ENCODE data around the gene SPATA13. TPM values are rescaled to one million over a fixed set of nuclear protein-coding genes. Genes with fewer than 3 reads are reported as not detected.

Gene SPATA13
- total RNA-seq, 1 donor from 2014 or later = 20.1 TPM

DNA sequence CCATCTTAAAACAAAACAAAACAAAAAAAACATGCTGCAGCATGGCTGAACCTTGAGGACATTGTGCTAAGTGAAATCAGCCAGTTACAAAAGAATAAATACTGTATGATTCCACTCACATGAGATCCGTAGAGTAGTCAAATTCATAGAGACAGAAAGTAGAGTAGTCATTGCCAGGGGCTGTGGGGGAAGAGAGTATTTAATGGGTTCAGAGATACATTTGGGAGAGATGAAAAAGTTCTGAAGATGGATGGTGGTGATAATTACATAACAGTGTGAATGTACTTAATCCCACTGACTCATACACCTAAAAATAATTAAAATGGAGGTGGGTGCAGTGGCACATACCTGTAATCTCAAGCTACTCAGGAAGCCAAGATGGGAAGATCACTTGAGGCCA lies 76.8 kb downstream of the SPATA13 start:
- Histone ChIP-seq H3K4me3 (no peak overlapping the region), H3K27me3 (no peaks in the 10 kb centered on the region), H3K36me3 (no peaks in the 10 kb centered on the region), H3K9me3 (no peaks in the 10 kb centered on the region), H3K4me1 (peaks cover 4% of the 10 kb centered on the region), H3K27ac (no peak overlapping the region)
- intact Hi-C loops (cut with DNase I) = no loop called here
- TF ChIP-seq, protein P1, sequence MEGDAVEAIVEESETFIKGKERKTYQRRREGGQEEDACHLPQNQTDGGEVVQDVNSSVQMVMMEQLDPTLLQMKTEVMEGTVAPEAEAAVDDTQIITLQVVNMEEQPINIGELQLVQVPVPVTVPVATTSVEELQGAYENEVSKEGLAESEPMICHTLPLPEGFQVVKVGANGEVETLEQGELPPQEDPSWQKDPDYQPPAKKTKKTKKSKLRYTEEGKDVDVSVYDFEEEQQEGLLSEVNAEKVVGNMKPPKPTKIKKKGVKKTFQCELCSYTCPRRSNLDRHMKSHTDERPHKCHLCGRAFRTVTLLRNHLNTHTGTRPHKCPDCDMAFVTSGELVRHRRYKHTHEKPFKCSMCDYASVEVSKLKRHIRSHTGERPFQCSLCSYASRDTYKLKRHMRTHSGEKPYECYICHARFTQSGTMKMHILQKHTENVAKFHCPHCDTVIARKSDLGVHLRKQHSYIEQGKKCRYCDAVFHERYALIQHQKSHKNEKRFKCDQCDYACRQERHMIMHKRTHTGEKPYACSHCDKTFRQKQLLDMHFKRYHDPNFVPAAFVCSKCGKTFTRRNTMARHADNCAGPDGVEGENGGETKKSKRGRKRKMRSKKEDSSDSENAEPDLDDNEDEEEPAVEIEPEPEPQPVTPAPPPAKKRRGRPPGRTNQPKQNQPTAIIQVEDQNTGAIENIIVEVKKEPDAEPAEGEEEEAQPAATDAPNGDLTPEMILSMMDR (IDR thresholded peaks at IDR 0.05) = no peak
- no peak for TF ChIP-seq POLR2A (IDR thresholded peaks at IDR 0.05)
- no peak for TF ChIP-seq POLR2AphosphoS5 (IDR thresholded peaks at IDR 0.05; ENCODE audit: insufficient read depth in 1 of 2, low read depth in 1 of 2)
- DNase-seq (ENCODE audit: extremely low spot score in 2 of 2) = peak in 1 of 2 donors; percentile 2

DNA sequence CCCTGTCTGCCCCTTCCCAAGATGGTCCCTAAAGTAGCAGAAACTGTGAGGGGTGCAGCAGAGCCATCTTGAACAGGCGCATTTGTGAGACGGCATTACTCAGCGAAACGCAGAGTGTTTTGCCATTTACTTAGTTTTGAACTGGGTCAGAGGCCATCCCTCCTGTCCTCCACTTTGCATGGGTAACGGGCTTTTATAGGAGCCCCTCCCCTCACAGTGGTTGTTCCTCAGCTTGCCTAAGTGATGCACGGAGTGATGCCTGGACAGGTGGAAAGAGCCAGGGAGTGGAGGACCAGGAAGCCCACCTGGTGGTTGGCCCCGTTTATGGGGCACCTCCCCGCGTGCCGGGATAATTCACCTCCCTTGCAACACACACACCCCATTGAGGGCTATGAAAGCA lies 80.8 kb downstream of the SPATA13 start:
- no peaks in the 10 kb centered on the region for H3K36me3 ChIP-seq
- no peaks in the 10 kb centered on the region for H3K4me1 ChIP-seq
- no peak for TF ChIP-seq POLR2AphosphoS5 (IDR thresholded peaks at IDR 0.05; ENCODE audit: insufficient read depth in 1 of 2, low read depth in 1 of 2)
- TF ChIP-seq, protein P1 (IDR thresholded peaks at IDR 0.05) = no peak
- TF ChIP-seq POLR2A (IDR thresholded peaks at IDR 0.05) = no peak
- DNase-seq (ENCODE audit: extremely low spot score in 2 of 2) = no peak
- H3K4me3 ChIP-seq = no peak overlapping the region
- intact Hi-C loops (cut with DNase I) = no loop called here
- no peak overlapping the region for H3K27ac ChIP-seq
- H3K9me3 ChIP-seq = no peaks in the 10 kb centered on the region
- no peaks in the 10 kb centered on the region for H3K27me3 ChIP-seq

DNA sequence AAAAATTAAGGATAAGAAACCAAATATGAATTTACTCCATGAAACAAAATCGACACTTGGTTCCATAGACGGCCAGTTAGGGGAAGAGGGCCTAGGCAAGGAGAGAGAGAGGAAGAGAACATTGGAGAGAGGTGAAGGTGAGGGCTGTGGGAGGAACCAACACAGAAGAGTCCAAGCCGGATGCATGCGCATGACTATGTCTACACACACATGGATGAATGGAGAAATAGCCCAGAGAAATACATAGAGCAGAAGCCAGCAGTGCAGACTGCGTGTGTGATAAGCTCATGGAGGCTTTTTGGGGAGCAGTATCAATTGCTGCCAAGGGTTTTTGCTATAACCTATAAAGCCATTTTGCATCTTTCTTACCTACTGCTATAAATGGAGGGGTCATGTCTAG lies 81.6 kb downstream of the SPATA13 start:
- TF ChIP-seq POLR2A (IDR thresholded peaks at IDR 0.05) (no peak), POLR2AphosphoS5 (IDR thresholded peaks at IDR 0.05; ENCODE audit: insufficient read depth in 1 of 2, low read depth in 1 of 2) (no peak)
- TF ChIP-seq, protein P1 (IDR thresholded peaks at IDR 0.05) = no peak
- Histone ChIP-seq H3K27me3 (no peaks in the 10 kb centered on the region), H3K4me3 (no peak overlapping the region), H3K36me3 (no peaks in the 10 kb centered on the region), H3K27ac (no peak overlapping the region), H3K4me1 (no peaks in the 10 kb centered on the region), H3K9me3 (no peaks in the 10 kb centered on the region)
- intact Hi-C loops (cut with DNase I) = no loop called here
- DNase-seq (ENCODE audit: extremely low spot score in 2 of 2) = no peak

DNA sequence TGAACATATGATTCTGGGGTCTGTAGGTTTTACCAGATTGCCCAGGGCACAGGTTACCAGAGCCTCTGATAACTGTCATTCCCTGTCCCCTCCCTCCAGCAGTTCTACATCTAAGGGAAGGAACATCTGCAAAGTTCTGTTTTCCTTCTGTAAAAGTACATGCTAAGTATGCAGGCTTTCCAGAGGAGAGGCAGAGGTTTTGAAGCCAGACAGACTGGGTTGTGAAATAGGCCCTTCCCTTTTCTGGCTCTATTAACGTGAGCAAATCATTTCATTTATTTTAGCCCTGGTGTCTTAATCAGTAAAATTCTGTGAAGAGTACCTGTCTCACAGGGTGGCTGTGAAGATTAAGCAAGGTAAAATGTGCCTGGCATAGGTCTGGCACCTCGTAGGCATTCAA lies 82.8 kb downstream of the SPATA13 start:
- TF ChIP-seq POLR2A (IDR thresholded peaks at IDR 0.05) (no peak), POLR2AphosphoS5 (IDR thresholded peaks at IDR 0.05; ENCODE audit: insufficient read depth in 1 of 2, low read depth in 1 of 2) (no peak)
- TF ChIP-seq, protein P1 (IDR thresholded peaks at IDR 0.05) = no peak
- H3K36me3 ChIP-seq = no peaks in the 10 kb centered on the region
- no peak overlapping the region for H3K27ac ChIP-seq
- intact Hi-C loops (cut with DNase I) = no loop called here
- no peaks in the 10 kb centered on the region for H3K9me3 ChIP-seq
- no peaks in the 10 kb centered on the region for H3K27me3 ChIP-seq
- no peak for DNase-seq (ENCODE audit: extremely low spot score in 2 of 2)
- H3K4me3 ChIP-seq = no peak overlapping the region
- no peaks in the 10 kb centered on the region for H3K4me1 ChIP-seq

DNA sequence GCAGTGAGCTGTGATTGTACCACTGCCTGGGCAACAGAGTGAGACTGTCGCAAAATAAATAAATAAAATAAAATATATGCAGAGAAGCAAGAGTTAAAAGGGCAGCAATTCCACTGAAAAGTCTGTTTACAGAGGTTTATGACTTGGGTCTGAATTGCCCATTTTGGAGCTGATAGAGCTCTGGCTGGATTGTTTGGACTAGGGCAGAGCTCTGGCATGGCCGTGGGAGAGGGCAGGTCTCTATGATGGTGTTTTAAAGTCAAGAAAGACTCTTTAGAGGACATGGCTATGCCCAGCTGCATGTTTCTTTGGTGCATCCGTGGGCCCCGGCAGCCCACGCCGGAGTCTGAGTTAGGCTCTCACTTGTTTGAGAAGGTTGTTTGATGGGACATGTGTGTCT lies 84.3 kb downstream of the SPATA13 start:
- Histone ChIP-seq H3K27me3 (no peaks in the 10 kb centered on the region), H3K36me3 (no peaks in the 10 kb centered on the region), H3K4me1 (no peaks in the 10 kb centered on the region), H3K27ac (no peak overlapping the region), H3K9me3 (no peaks in the 10 kb centered on the region), H3K4me3 (no peak overlapping the region)
- intact Hi-C loops (cut with DNase I) = no loop called here
- DNase-seq (ENCODE audit: extremely low spot score in 2 of 2) = no peak
- TF ChIP-seq POLR2A (IDR thresholded peaks at IDR 0.05) (no peak), POLR2AphosphoS5 (IDR thresholded peaks at IDR 0.05; ENCODE audit: insufficient read depth in 1 of 2, low read depth in 1 of 2) (no peak)
- TF ChIP-seq, protein P1 (IDR thresholded peaks at IDR 0.05) = no peak

Data from vagina (tissue), 2 donors.